Ovary (tissue), 3 donors: ENCODE results near the gene PYCR2.

ENCODE experiments used
- CTCF ChIP-seq, 3 donors: fragments of 450-650 bp in 2 of 3; fragments of 200-600 bp in 1 of 3; IDR thresholded peaks; one replicate each; pipeline versions ENCODE4 v1.5.1 to v1.8.0; 2016 to 2022; ENCODE audit warnings: antibody characterized with exemption in 3 of 3, mild to moderate bottlenecking in 1 of 3
- POLR2A ChIP-seq: fragments of 450-650 bp; IDR thresholded peaks from one replicate; pipeline ENCODE4 v1.6.1; 2017; ENCODE audit warnings: antibody characterized with exemption, mild to moderate bottlenecking, moderate library complexity
- donor health status: DM: no; HTN: no; CAD: no.

- no peak for TF ChIP-seq CTCF (IDR thresholded peaks at IDR 0.05)
- no peak for TF ChIP-seq POLR2A
Measured at GRCh38 chr1:225870911-225871310, 53.1 kb downstream of the PYCR2 start.
